Activated CD4-positive, alpha-beta T cell treated with anti-CD3 and anti-CD28 coated beads, Interleukin-2, Interleukin-6, amounts not matched to agents 100 ng/mL and 50 ng/mL, durations not matched to agents 16 hours and 8 hours (primary cell): ENCODE results near the gene ZNF574.
"Not testable (repeated sequence)": the region's sequence is repeated elsewhere in the genome, so short reads cannot be mapped to it uniquely, and the experiment has no call there.

Source experiments
- DNase-seq: peaks from one replicate; pipeline ENCODE4 v3.0.0-alpha.2; 2020

Gene ZNF574

GRCh38 chr19:42081584-42082203 lies 5.7 kb downstream of the ZNF574 start:
- DNase-seq = peak; percentile 32

GRCh38 chr19:42083537-42083936 lies 7.6 kb downstream of the ZNF574 start:
- DNase-seq = no peak

- no peak for DNase-seq
These were observed 10.3 kb downstream of the ZNF574 start for GRCh38 chr19:42086188-42086736.

GRCh38 chr19:42086770-42087550 lies 11.0 kb downstream of the ZNF574 start:
- DNase-seq = no peak

- no peak for DNase-seq
These were observed 12.7 kb downstream of the ZNF574 start for GRCh38 chr19:42088471-42089190.

- DNase-seq = no peak
These were observed 13.3 kb downstream of the ZNF574 start for GRCh38 chr19:42089191-42089750.

- no peak for DNase-seq
These were observed 13.8 kb downstream of the ZNF574 start for GRCh38 chr19:42089772-42090171.

GRCh38 chr19:42090672-42091071 lies 14.7 kb downstream of the ZNF574 start:
- DNase-seq = no peak

- DNase-seq = no peak
These were observed 15.3 kb downstream of the ZNF574 start for GRCh38 chr19:42091300-42091699.

GRCh38 chr19:42091742-42092141 lies 15.8 kb downstream of the ZNF574 start:
- no peak for DNase-seq

- peak; percentile 70 for DNase-seq
These were observed 16.4 kb downstream of the ZNF574 start for GRCh38 chr19:42092350-42092749.

GRCh38 chr19:42093505-42093904 lies 17.5 kb downstream of the ZNF574 start:
- no peak for DNase-seq

GRCh38 chr19:42093926-42094325 lies 18.0 kb downstream of the ZNF574 start:
- no peak for DNase-seq

- DNase-seq = no peak
These were observed 19.3 kb downstream of the ZNF574 start for GRCh38 chr19:42095142-42095813.

GRCh38 chr19:42095814-42096230 lies 19.9 kb downstream of the ZNF574 start:
- DNase-seq = no peak

GRCh38 chr19:42096255-42096837 lies 20.4 kb downstream of the ZNF574 start:
- DNase-seq = no peak

GRCh38 chr19:42097461-42097860 lies 21.5 kb downstream of the ZNF574 start:
- DNase-seq = no peak

- DNase-seq = no peak
These were observed 22.8 kb downstream of the ZNF574 start for GRCh38 chr19:42098781-42099180.

GRCh38 chr19:42099336-42099925 lies 23.5 kb downstream of the ZNF574 start:
- DNase-seq = no peak

- not testable (repeated sequence) for DNase-seq
These were observed 24.3 kb downstream of the ZNF574 start for GRCh38 chr19:42100241-42100640.

- DNase-seq = no peak
These were observed 26.9 kb downstream of the ZNF574 start for GRCh38 chr19:42102877-42103276.

GRCh38 chr19:42105368-42105767 lies 29.4 kb downstream of the ZNF574 start:
- DNase-seq = peak; percentile 31
